ENCODE results near the gene INSR. TPM values are rescaled to one million over a fixed set of nuclear protein-coding genes. Genes with fewer than 3 reads are reported as not detected.

Gene INSR
- total RNA-seq, 1 experiment from 2014 or later: 13.7 TPM

DNA sequence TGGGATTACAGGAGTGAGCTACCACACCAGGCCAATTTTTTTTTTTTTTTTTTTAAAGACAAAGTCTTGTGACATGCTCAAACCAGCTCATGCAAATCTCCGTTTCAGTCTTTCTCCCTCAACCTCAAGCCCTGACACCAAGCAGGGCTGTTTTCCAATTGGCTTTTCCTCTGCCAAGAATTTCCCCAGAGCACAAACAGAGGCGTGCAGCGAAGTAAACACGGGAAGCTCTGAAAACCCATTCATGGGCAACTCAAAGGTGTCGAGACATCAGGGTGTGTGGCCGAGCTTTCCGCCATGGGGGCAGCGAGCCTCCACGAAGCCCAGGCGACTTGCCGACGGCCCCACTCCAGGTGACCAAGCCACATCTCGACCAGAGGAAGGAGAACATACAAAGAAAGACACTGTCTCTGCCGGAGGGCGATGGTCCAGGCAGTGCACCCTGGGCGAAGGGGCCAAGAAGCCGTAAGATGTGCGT lies 70.0 kb downstream of the INSR start:
- intact Hi-C loops (cut with micrococcal nuclease): no loop called here
- BruUV-seq (replicated peaks): no TSS peak
- Histone ChIP-seq H4K20me1 (ENCODE audit: low read length) (no peaks in the 10 kb centered on the region), H2AFZ (ENCODE audit: low read length) (no peak overlapping the region), H3K9me2 (replicated peaks; ENCODE audit: low read length) (no peaks in the 10 kb centered on the region), H3K4me1 (ENCODE audit: insufficient read depth, low read length) (no peaks in the 10 kb centered on the region), H3K36me3 (ENCODE audit: low read depth, low read length) (no peaks in the 10 kb centered on the region), H3K9me3 (ENCODE audit: low read length) (no peaks in the 10 kb centered on the region), H3K4me2 (ENCODE audit: low read length) (no peak overlapping the region), H3K27me3 (ENCODE audit: low read length) (no peaks in the 10 kb centered on the region), H3K27ac (ENCODE audit: low read length) (no peak overlapping the region), H3F3A (ENCODE audit: low read length, unreplicated experiment) (no peaks in the 10 kb centered on the region), H3K4me3 (ENCODE audit: low read length) (no peak overlapping the region), H3K9ac (ENCODE audit: low read length) (no peak overlapping the region), H3K79me2 (ENCODE audit: low read length) (no peaks in the 10 kb centered on the region)
- TF ChIP-seq EZH2phosphoT487 (IDR thresholded peaks at IDR 0.05; ENCODE audit: borderline replicate concordance, low read length) (no peak), CTCF (conservative IDR thresholded peaks at IDR 0.05; ENCODE audit: low read depth, low read length) (no peak), EZH2 (IDR thresholded peaks at IDR 0.05; ENCODE audit: low read length, unreplicated experiment) (no peak)
- ATAC-seq (peak; percentile 76), DNase-seq (peak; percentile 16)
- ChIA-PET POLR2A (ENCODE audit: unreplicated experiment) (interaction anchor here (0.6 kb wide), 1 partner anchor 34 kb away, joined by 18 read pairs; no protein-coding TSS in a partner anchor), CTCF (interaction anchor here (0.6 kb wide), 1 partner anchor 15 kb away, joined by 4 read pairs; no protein-coding TSS in a partner anchor)

DNA sequence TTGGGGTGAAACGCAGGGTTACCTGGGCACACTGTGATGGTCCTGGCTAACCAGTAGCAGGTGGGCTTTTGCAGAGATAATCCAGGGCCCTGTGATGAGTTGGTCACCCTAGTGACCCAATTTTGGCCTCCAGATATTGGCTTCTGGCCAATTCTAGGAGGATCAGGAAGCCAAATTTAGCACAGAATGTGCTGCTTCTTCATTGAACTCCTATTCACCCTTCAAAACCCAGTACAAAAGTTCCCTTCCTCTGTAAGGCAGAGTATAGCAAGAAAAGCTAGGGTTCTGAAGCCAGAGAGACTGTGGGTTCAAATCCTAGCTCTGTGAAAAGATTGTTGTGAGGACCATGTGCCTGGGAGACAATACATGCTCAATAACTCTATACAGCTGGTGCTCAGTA lies 70.8 kb downstream of the INSR start:
- no TSS peak for BruUV-seq (replicated peaks)
- Histone ChIP-seq H3K27ac (ENCODE audit: low read length) (no peak overlapping the region), H3K4me1 (ENCODE audit: insufficient read depth, low read length) (no peaks in the 10 kb centered on the region), H3K9me2 (replicated peaks; ENCODE audit: low read length) (no peaks in the 10 kb centered on the region), H3K9me3 (ENCODE audit: low read length) (no peaks in the 10 kb centered on the region), H3K9ac (ENCODE audit: low read length) (no peak overlapping the region), H3K4me2 (ENCODE audit: low read length) (no peak overlapping the region), H3K27me3 (ENCODE audit: low read length) (no peaks in the 10 kb centered on the region), H3K4me3 (ENCODE audit: low read length) (no peak overlapping the region), H3F3A (ENCODE audit: low read length, unreplicated experiment) (no peaks in the 10 kb centered on the region), H3K79me2 (ENCODE audit: low read length) (no peaks in the 10 kb centered on the region), H4K20me1 (ENCODE audit: low read length) (no peaks in the 10 kb centered on the region), H3K36me3 (ENCODE audit: low read depth, low read length) (no peaks in the 10 kb centered on the region), H2AFZ (ENCODE audit: low read length) (no peak overlapping the region)
- POLR2A ChIA-PET (ENCODE audit: unreplicated experiment): no interaction called here
- DNase-seq (no peak), ATAC-seq (no peak)
- TF ChIP-seq EZH2phosphoT487 (IDR thresholded peaks at IDR 0.05; ENCODE audit: borderline replicate concordance, low read length) (no peak), CTCF (conservative IDR thresholded peaks at IDR 0.05; ENCODE audit: low read depth, low read length) (no peak), EZH2 (IDR thresholded peaks at IDR 0.05; ENCODE audit: low read length, unreplicated experiment) (no peak)
- intact Hi-C loops (cut with micrococcal nuclease): no loop called here
- CTCF ChIA-PET: no interaction called here

DNA sequence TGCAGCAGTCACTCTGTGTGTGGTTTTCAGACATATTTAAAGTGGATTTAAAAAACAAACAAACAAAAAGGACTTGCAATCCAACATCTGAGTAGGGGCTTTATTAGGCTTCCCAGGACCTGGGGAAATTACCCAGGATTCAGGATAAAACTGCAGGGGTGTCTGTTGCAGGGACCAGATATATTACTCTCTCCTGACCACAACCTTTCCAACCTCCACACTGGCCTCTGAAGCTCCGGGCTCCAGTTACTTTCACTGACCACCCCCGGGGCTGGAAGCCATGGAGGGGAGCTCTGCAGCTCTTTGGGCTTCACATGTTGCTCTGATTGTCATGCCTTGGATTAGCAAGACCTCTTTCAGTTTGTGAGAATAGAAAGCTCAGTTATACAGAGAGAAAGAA lies 75.2 kb downstream of the INSR start:
- Histone ChIP-seq H3K9ac (ENCODE audit: low read length) (no peak overlapping the region), H3K36me3 (ENCODE audit: low read depth, low read length) (no peaks in the 10 kb centered on the region), H2AFZ (ENCODE audit: low read length) (no peak overlapping the region), H4K20me1 (ENCODE audit: low read length) (no peaks in the 10 kb centered on the region), H3K9me2 (replicated peaks; ENCODE audit: low read length) (no peaks in the 10 kb centered on the region), H3K4me2 (ENCODE audit: low read length) (no peak overlapping the region), H3F3A (ENCODE audit: low read length, unreplicated experiment) (no peaks in the 10 kb centered on the region), H3K27ac (ENCODE audit: low read length) (no peak overlapping the region), H3K9me3 (ENCODE audit: low read length) (no peaks in the 10 kb centered on the region), H3K4me3 (ENCODE audit: low read length) (no peak overlapping the region), H3K27me3 (ENCODE audit: low read length) (no peaks in the 10 kb centered on the region), H3K4me1 (ENCODE audit: insufficient read depth, low read length) (no peaks in the 10 kb centered on the region), H3K79me2 (ENCODE audit: low read length) (no peaks in the 10 kb centered on the region)
- BruUV-seq (replicated peaks): no TSS peak
- DNase-seq (no peak), ATAC-seq (no peak)
- ChIA-PET CTCF (no interaction called here), POLR2A (ENCODE audit: unreplicated experiment) (no interaction called here)
- TF ChIP-seq EZH2phosphoT487 (IDR thresholded peaks at IDR 0.05; ENCODE audit: borderline replicate concordance, low read length) (no peak), EZH2 (IDR thresholded peaks at IDR 0.05; ENCODE audit: low read length, unreplicated experiment) (no peak), CTCF (conservative IDR thresholded peaks at IDR 0.05; ENCODE audit: low read depth, low read length) (no peak)
- intact Hi-C loops (cut with micrococcal nuclease): no loop called here
